ENCODE measurements around the gene MMRN2.
"Not testable (repeated sequence)": the region's sequence is repeated elsewhere in the genome, so short reads cannot be mapped to it uniquely, and the experiment has no call there.

Gene MMRN2, protein sequence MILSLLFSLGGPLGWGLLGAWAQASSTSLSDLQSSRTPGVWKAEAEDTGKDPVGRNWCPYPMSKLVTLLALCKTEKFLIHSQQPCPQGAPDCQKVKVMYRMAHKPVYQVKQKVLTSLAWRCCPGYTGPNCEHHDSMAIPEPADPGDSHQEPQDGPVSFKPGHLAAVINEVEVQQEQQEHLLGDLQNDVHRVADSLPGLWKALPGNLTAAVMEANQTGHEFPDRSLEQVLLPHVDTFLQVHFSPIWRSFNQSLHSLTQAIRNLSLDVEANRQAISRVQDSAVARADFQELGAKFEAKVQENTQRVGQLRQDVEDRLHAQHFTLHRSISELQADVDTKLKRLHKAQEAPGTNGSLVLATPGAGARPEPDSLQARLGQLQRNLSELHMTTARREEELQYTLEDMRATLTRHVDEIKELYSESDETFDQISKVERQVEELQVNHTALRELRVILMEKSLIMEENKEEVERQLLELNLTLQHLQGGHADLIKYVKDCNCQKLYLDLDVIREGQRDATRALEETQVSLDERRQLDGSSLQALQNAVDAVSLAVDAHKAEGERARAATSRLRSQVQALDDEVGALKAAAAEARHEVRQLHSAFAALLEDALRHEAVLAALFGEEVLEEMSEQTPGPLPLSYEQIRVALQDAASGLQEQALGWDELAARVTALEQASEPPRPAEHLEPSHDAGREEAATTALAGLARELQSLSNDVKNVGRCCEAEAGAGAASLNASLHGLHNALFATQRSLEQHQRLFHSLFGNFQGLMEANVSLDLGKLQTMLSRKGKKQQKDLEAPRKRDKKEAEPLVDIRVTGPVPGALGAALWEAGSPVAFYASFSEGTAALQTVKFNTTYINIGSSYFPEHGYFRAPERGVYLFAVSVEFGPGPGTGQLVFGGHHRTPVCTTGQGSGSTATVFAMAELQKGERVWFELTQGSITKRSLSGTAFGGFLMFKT

GRCh38 chr10:86957471-86958115 lies at the start of gene MMRN2:
MMRN2 (minus strand) TSS chr10:86957615; CDS start chr10:86957541, 74 bp downstream.
- no peak for DNase-seq (ENCODE audit: low read depth)
- TF ChIP-seq CTCF (IDR thresholded peaks at IDR 0.05; ENCODE audit: control insufficient read depth, extremely low read depth, insufficient read depth) = no peak
- no peak within 1 kb of the TSS for H3K4me3 ChIP-seq (ENCODE audit: low read depth, low read length)

- DNase-seq (ENCODE audit: low read depth) = peak; percentile 47
- not testable (repeated sequence) for H3K4me3 ChIP-seq (ENCODE audit: low read depth, low read length)
Observed at GRCh38 chr10:87007124-87007523, 49.7 kb upstream of the MMRN2 start.

DNA sequence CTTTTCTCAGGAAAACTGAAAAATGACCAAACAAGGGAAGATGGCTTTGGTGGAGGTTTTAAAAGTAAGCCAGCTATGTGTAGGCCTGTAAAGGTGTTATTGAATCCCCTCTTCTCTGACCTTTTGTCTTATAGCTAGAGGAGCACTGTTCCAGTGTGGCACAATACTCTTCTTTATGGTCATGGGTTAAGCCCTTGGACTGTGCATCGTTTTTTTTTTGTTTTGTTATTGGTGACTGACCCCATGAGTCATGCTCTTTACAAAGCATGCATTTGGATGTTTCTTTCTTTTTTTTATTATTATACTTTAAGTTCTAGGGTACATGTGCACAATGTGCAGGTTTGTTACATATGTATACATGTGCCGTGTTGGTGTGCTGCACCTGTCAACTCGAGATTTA lies 43.1 kb upstream of the MMRN2 start:
- no peak for TF ChIP-seq CTCF (IDR thresholded peaks at IDR 0.05; ENCODE audit: control insufficient read depth, extremely low read depth, insufficient read depth)
- no peak overlapping the region for H3K4me3 ChIP-seq (ENCODE audit: low read depth, low read length)
- no peak for DNase-seq (ENCODE audit: low read depth)

GRCh38 chr10:86999802-87000403 lies 42.5 kb upstream of the MMRN2 start:
- H3K4me3 ChIP-seq (ENCODE audit: low read depth, low read length); DNase-seq (ENCODE audit: low read depth): not testable (repeated sequence)

DNA sequence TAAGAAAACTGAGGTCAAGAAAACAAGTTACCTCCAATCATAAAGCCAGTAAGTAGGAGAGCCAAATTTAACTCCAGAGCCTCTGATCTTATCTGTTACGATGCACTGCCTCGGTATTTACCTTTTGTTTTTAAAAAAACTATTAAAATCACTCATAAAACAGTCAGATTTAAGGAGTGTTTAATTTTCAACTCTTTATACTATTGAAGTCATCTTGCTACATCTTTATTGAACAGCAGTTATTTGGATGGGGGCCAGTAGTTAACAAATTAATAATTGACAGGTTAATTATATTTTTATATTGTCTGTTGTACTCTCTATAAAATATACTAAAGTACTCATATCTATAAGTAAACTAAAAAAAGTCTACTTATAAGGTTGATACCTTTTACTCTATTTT lies 35.5 kb upstream of the MMRN2 start:
- H3K4me3 ChIP-seq (ENCODE audit: low read depth, low read length) = no peak overlapping the region
- no peak for TF ChIP-seq CTCF (IDR thresholded peaks at IDR 0.05; ENCODE audit: control insufficient read depth, extremely low read depth, insufficient read depth)
- peak; percentile 73 for DNase-seq (ENCODE audit: low read depth)

DNA sequence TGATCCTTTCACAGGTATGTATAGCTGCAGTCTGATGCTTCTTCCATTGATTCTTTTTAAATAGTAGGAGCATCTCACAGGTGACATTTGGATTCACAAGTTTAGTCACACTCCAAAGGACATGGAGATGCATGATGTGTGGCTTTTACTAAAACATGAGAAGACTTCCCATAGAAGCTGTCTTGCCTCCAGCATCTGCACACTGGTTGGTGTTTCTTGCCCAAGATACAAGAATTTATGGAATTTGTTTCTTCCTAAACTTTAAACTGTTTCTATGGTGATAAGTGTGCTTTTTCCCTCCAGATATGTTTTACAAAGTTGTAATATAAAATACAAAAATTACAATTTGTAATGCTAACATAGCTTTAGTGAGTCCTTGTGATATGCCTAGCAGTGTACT lies 35.0 kb upstream of the MMRN2 start:
- H3K4me3 ChIP-seq (ENCODE audit: low read depth, low read length) = no peak overlapping the region
- no peak for TF ChIP-seq CTCF (IDR thresholded peaks at IDR 0.05; ENCODE audit: control insufficient read depth, extremely low read depth, insufficient read depth)
- DNase-seq (ENCODE audit: low read depth) = no peak

DNA sequence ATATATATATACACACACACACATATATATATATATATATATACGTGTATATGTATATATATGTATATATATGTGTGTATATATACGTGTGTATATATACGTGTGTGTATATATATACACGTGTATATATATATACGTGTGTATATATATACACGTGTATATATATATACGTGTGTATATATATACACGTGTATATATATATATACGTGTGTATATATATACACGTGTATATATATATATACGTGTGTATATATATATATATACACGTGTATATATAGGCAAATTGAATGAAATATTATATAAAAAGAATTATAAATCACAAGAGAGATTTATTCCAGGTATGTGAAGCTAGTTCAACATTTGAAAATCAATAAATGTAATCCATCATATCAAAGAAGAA lies 33.9 kb upstream of the MMRN2 start:
- DNase-seq (ENCODE audit: low read depth); H3K4me3 ChIP-seq (ENCODE audit: low read depth, low read length): not testable (repeated sequence)

DNA sequence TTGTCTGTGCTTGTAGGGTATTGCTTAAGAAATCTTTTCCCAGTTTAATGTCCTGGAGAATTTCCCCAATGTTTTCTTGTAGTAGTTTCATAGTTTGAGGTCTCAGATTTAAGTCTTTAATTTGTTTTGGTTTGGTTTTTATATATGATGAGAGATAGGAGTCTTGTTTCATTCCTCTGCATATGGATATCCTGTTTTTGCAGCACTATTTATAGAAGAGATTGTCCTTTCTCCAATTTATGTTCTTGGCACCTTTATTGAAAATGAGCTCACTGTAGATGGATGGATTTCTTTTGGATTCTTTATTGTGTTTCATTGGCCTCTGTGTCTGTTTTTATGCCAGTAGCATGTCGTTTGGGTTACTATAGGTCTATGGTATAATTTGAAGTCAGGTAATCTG lies 31.1 kb upstream of the MMRN2 start:
- TF ChIP-seq CTCF (IDR thresholded peaks at IDR 0.05; ENCODE audit: control insufficient read depth, extremely low read depth, insufficient read depth) = no peak
- H3K4me3 ChIP-seq (ENCODE audit: low read depth, low read length) = no peak overlapping the region
- DNase-seq (ENCODE audit: low read depth) = peak; percentile 11

DNA sequence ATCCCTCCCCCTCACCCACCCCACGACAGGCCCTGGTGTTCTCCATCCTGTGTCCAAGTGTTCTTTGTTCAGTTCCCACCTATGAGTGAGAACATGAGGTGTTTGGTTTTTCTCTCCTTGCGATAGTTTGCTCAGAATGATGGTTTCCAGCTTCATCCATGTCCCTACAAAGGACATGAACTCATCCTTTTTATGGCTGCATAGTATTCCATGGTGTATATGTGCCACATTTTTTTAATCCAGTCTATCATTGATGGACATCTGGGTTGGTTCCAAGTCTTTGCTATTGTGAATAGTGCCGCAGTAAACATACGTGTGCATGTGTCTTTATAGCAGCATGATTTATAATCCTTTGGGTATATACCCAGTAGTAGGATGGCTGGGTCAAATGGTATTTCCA lies 27.1 kb upstream of the MMRN2 start:
- H3K4me3 ChIP-seq (ENCODE audit: low read depth, low read length) = not testable (repeated sequence)

More for the DNA sequence above, 27.1 kb upstream of the MMRN2 start:
- not testable (repeated sequence) for DNase-seq (ENCODE audit: low read depth)

Data from LNCaP clone FGC (cell line).